Middle frontal gyrus (tissue), 1 donor: Measurements from ENCODE around the gene VWA8.
A peak's percentile ranks its signal among the peaks of the same experiment; 100 is the strongest.

Experiments
- DNase-seq: peaks from one replicate; pipeline ENCODE4 v3.0.0-alpha.2; 2015; ENCODE audit warnings: low spot score; ENCODE audit errors: extremely low spot score

VWA8 gene

DNA sequence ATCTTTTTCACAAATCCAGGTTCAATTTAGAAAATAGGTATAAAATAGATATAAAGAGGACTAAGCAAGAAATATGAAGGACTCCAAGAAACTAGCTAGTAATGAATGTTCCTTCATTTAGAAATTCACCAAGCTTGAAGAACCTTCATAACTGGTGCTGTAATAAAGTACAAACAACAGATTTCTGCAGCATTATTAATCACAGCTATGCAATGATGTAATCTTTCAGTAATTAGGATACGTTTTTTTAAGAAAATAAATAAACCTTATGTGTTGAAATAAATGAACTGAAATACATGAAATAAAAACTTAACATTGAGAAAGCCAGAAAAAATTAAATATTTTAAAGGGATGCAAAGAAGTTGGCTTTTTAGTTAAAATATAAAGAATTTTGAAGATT lies 267.5 kb downstream of the VWA8 start:
- DNase-seq = no peak

DNA sequence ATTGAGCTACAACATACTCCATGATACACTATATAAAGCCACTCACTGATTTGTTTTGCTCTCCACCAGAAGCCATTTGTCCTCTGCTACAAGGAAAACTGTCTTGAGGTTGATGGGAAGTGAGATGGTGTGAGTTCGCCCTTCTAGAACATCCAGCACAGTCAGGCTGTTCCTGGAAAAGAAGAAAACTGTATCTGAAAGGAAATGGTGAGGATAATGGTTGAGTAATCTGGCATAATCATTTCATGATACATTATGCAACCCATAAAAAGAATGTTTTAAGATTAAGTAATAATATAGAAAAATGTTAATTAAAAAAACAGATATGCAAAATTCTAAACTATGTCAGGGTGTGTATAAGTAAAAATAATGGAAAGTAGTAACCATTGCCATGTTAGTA lies 269.6 kb downstream of the VWA8 start:
- no peak for DNase-seq

- DNase-seq = no peak
Observed at GRCh38 chr13:41682766-41683165, 278.1 kb downstream of the VWA8 start.

- no peak for DNase-seq
Observed at GRCh38 chr13:41682001-41682400, 278.9 kb downstream of the VWA8 start.

DNA sequence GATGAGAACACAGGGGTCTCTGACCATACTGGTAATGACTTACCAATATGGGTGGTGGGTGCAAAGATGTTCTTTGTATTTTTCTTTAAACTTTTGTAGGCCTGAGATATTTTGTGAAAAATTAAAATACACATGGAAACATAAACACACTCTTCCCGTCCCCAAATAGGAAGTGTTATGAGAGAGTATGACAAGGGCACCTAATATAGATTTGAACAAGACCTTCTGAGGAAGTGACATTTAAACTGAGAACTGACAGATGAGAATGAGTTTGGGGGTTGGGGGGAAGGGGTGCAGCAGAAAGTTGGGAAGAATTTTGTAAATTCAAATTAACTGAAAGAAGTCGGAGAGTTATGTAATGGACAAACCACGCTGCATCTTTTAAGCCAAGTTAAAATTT lies 279.3 kb downstream of the VWA8 start:
- DNase-seq = no peak

GRCh38 chr13:41680900-41681299 lies 280.0 kb downstream of the VWA8 start:
- DNase-seq = no peak

DNA sequence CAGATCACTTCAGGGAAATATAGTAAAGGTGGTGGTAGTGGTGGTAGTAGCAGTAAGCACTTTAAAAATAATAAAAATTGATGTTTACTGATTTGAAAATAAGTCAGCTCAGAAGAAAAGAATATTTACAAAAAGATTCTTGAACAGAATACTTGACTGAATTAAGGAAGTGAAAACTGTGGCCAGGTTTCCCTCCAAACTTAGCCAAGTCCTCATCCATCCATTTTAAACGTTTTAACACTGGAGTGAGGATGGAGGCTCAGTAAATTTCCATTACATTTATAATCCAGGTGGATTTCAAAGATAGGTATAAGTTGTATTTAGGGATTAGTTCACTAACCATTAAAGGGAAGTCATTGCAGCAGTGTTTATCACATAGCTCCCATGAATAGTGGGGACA lies 282.1 kb downstream of the VWA8 start:
- no peak for DNase-seq

- DNase-seq = no peak
Observed at GRCh38 chr13:41678249-41678648, 282.7 kb downstream of the VWA8 start.

DNA sequence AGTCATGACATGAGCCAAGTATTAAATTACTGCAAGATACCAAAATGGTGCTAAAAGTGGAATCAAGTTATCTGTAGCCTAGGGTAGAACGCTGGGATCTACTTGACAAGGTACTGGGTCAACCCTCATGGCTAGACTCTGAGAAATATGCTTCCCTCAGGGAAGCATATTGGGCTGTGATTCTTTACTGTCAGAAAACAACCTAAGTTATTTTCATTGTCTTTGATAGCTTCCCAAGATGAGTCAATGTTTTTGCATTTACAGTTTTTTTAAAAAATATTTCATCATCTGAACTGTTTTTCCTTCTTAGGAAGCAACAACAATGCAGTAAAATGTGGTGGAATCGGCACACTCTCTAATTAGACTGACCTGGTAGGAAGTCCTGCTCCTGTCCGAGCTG lies 285.6 kb downstream of the VWA8 start:
- DNase-seq = no peak

DNA sequence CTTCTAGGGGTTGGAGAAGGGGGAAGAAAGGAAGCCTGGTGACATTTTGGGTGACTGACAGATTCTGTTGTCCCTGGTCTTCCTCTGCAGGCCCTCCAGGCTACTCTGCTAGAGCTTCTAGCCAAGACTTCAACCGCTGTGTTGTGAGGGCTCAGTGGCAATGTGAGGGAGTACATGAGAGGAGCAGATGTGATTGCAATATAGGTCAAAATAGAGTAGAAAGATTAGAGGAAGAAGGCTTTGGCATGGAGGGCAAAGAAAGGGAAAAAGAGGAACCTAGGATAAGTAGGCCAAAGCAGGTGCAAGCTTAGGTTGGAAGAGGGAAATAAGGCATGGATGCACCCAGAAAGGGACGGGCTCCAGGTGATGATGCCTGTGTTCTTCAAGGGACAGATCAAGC lies 286.7 kb downstream of the VWA8 start:
- DNase-seq = no peak

GRCh38 chr13:41673640-41674039 lies 287.3 kb downstream of the VWA8 start:
- DNase-seq = no peak

DNA sequence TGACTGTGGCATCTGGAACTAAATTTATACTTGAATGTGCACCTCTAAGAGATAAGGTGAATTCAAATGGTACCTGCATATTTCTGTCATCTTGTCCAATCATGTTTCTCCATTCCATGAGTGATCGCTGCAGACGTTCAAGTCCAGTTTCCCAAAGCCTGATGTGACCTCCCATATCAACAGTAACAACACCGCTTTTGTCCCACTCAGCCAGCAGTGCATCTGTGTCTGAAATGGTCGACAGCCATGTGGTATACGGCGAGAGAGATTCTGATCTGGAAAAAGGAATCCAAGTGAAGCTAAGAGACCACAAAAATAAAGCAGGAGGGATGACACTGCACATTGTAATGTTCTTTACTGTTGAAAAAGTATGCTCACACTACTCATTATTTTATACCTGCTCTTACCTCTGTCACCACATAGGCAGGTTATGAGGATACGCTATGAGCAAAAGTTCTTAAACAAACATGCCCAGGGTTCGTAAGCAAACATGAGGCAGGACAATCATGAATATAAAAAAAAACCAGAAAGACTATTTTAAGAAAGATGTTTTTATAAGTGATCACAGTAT lies 290.0 kb downstream of the VWA8 start:
- DNase-seq = no peak

DNA sequence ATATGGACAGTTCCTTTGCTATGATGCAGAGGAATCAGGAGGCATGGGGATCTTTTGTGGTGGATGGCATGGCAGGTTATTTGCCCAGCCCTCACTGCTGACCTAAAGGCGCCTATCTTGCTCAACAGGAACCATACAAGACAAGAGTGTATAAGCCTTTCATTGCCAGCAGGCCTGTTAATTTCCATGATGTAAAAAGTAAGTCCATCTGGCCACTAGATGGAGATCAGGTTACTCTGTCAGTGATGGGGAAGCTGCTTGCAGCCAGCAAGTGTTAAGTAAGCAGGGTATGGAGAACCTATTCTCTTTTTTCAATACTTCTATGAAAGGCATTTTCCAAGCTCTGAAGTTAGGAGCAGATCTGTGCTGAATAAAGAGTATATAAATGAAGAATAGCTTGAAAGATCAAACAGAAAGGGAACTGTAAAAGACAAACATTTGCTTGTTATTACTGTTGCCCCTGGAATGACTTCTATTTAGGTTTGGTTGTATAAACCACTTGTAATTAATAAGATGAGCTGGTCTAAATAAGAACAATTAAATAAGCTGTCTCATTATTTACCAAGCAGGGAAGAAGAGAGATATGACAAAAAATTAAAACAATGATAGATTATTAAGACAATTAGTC lies 292.7 kb downstream of the VWA8 start:
- DNase-seq = peak; percentile 87

GRCh38 chr13:41666644-41667043 lies 294.3 kb downstream of the VWA8 start:
- DNase-seq = no peak

DNA sequence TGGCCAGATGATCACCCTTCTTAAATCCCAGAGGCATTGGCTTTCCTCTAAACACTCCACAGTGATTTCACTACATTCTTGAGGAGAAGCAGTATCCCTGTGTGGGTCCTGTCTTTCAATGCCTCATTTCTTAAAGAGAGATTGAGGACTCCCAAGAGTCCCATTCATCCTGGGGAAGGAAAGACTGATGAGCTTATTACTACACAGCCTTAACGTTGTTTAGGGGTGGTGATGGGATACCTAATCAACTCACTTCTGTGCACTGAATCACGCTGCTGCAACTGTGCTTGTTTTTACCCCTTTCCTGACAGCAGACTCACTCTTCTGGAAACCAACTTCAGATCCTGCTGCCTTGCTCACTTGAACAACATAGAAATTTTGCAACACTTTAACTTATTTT lies 300.5 kb downstream of the VWA8 start:
- no peak for DNase-seq

DNA sequence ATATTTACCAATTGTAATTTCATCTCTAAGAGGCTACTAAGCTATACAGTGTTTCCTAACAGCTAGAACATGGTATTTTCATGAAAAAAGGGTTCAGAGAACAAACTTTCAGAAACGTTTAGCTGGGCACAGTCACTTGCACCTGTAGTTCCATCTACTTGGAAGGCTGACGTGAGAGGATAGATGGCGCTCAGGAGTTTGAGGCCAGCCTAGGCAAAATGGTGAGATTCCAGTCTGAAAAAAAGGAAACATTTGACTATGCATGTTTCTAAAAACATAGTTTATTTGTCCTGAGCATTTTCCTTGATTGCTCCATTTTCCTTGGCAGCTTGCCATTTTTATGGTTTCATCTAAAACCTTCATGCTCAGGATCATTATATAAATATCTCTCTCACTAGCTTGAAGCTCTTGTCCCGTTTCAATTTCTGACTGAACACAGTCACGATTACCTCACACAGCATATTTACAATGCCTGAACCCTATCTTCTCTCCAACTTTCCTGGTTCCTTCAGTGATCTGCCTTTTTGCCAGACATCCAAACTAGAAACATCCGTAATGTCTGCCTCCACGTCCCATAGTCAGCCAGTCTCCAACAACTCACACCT lies 302.8 kb downstream of the VWA8 start:
- no peak for DNase-seq

GRCh38 chr13:41655997-41656396 lies 304.9 kb downstream of the VWA8 start:
- no peak for DNase-seq

DNA sequence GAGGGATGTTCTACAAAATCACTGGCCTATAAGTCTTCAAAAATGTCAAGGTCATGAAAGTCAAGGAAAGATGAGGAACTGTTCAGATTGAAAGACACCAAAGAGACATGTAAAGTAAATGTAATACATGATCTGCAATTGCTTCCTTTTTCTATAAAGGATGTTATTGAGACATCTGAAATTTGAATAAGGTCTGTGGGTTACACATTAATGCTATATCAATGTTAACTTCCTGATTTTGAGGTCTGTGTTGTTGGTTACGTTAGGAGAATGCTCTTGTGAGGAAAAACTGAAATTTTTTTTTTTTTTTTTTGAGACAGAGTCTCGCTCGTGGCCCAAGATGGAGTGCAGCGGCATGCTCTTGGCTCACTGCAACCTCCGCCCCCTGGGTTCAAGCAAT lies 306.1 kb downstream of the VWA8 start:
- DNase-seq = no peak

- no peak for DNase-seq
Observed at GRCh38 chr13:41652735-41653361, 308.1 kb downstream of the VWA8 start.

GRCh38 chr13:41651413-41652058 lies 309.4 kb downstream of the VWA8 start:
- no peak for DNase-seq

DNA sequence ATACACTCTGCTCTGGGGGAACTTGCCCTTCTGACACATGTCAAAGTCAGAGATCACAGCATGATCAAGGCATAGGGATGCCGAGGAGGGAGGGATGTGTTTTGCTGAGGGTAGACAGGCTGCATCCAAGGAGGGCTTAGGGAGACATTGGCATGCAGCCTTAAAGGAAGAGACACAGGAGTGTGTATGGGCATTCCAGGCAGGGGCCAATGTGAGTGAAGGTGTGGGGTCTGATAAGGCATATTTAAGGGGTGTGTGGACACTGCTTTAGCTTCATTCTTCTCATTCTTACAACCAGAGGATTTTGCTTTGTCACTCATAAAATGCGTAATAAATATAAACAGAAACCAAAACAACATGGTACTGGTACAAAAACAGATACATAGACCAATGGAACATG lies 310.2 kb downstream of the VWA8 start:
- no peak for DNase-seq

DNA sequence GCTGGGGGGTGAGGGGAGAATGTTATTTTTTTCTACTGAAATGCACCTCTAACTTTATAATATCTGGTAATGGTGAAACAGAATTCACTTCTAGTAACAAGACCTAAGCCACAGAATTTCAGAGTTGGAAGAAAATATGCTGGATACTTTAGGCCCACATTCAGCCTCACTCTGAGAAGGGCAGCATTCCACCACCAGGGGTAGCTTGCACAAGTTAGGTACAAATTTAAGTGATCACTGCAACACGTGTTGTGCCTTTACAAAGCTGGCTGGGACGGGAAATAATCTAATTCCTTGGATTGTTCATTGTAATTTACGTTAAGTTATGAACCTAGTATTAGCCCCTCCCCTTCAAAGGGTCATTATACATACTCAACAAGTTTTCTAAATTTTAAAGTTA lies 311.2 kb downstream of the VWA8 start:
- DNase-seq = no peak
